HepG2 (cell line): ENCODE measurements around the gene NME4. TPM values are rescaled to one million over a fixed set of nuclear protein-coding genes. Genes with fewer than 3 reads are reported as not detected.

Source experiments
- CAMTA2 ChIP-seq: sonication (generic); formaldehyde crosslinking; IDR thresholded peaks from 2 replicates; pipeline ENCODE4 v1.4.0; 2020; ENCODE audit warnings: mild to moderate bottlenecking, missing genetic modification reagents, borderline replicate concordance
- CENPT ChIP-seq: sonication (generic); formaldehyde crosslinking; IDR thresholded peaks from 2 replicates; pipeline ENCODE4 v1.8.0; 2022; ENCODE audit warnings: low read depth, mild to moderate bottlenecking, moderate library complexity, missing genetic modification reagents
- DMAP1 ChIP-seq: IDR thresholded peaks from 2 replicates; pipeline ENCODE4 v1.6.1; 2016
- DPF2 ChIP-seq: sonication (generic); formaldehyde crosslinking; IDR thresholded peaks from 2 replicates; pipeline ENCODE4 v1.4.0; 2020; ENCODE audit warnings: mild to moderate bottlenecking, low read depth, missing genetic modification reagents, borderline replicate concordance
- GATA4 ChIP-seq: sonication (generic); IDR thresholded peaks from 2 replicates; pipeline ENCODE4 v1.6.1; 2016; ENCODE audit warnings: antibody characterized with exemption, low read depth, borderline replicate concordance
- IRF2 ChIP-seq: IDR thresholded peaks from 2 replicates; pipeline ENCODE4 v1.6.1; 2018; ENCODE audit warnings: missing genetic modification reagents, missing compliant biosample characterization
- MXD1 ChIP-seq: sonication (generic); formaldehyde crosslinking; IDR thresholded peaks from 2 replicates; pipeline ENCODE4 v1.4.0; 2020; ENCODE audit warnings: mild to moderate bottlenecking, missing genetic modification reagents
- MXD4 ChIP-seq: IDR thresholded peaks from 2 replicates; pipeline ENCODE4 v1.6.1; 2016; ENCODE audit warnings: mild to moderate bottlenecking, missing biosample characterization, missing genetic modification reagents
- NFAT5 ChIP-seq: sonication (generic); formaldehyde crosslinking; IDR thresholded peaks from 2 replicates; pipeline ENCODE4 v1.4.0; 2020; ENCODE audit warnings: missing genetic modification reagents
- SAFB2 ChIP-seq: sonication (generic); formaldehyde crosslinking; IDR thresholded peaks from 2 replicates; pipeline ENCODE4 v1.5.1; 2020; ENCODE audit warnings: missing genetic modification reagents, low read depth, mild to moderate bottlenecking, borderline replicate concordance
- STAT6 ChIP-seq: sonication (generic); formaldehyde crosslinking; IDR thresholded peaks from 2 replicates; pipeline ENCODE4 v1.4.0; 2020; ENCODE audit warnings: missing genetic modification reagents, mild to moderate bottlenecking, borderline replicate concordance
- TBX2 ChIP-seq: sonication (generic); formaldehyde crosslinking; IDR thresholded peaks from 2 replicates; pipeline ENCODE4 v1.5.0; 2020; ENCODE audit warnings: missing genetic modification reagents, mild to moderate bottlenecking, borderline replicate concordance
- ZBTB38 ChIP-seq: sonication (generic); formaldehyde crosslinking; IDR thresholded peaks from 2 replicates; pipeline ENCODE4 v1.5.1; 2020; ENCODE audit warnings: mild to moderate bottlenecking, missing genetic modification reagents
- ZNF275 ChIP-seq: sonication (generic); formaldehyde crosslinking; IDR thresholded peaks from 2 replicates; pipeline ENCODE4 v1.8.0; 2022; ENCODE audit warnings: missing genetic modification reagents, mild to moderate bottlenecking, inconsistent platforms, borderline replicate concordance
- ZNF333 ChIP-seq: sonication (generic); formaldehyde crosslinking; IDR thresholded peaks from 2 replicates; pipeline ENCODE4 v1.4.0; 2020; ENCODE audit warnings: mild to moderate bottlenecking, missing genetic modification reagents, borderline replicate concordance
- ZNF704 ChIP-seq: sonication (generic); formaldehyde crosslinking; IDR thresholded peaks from 2 replicates; pipeline ENCODE4 v1.8.1; 2023; ENCODE audit warnings: mild to moderate bottlenecking, inconsistent platforms, moderate library complexity, missing genetic modification reagents, borderline replicate concordance
- polyA plus RNA-seq, 8 experiments: library from polyadenylated mRNA; depleted of rRNA in 3 of 8; stranded (reverse) in 7 of 8; unstranded in 1 of 8; fragments of >200 nt; fragmentation: Illumina TruSeq in 4 of 8; extraction: Trizol in 4 of 8; gene quantifications; 2 replicates each; pipeline versions ENCODE4 v1.2.1 to v1.2.3, GENCODE V29; 2011 to 2016; ENCODE audit warnings: low read depth in 4 of 8, missing spikeins in 1 of 8, mixed read lengths in 1 of 8; ENCODE audit not compliant: insufficient read depth in 1 of 8
- total RNA-seq, 5 experiments: library from RNA; depleted of rRNA; stranded (reverse); fragments of >200 nt; fragmentation: Illumina TruSeq; extraction: Trizol; gene quantifications; 2 replicates each; pipeline ENCODE4 v1.2.3, GENCODE V29; 2016; ENCODE audit warnings: low read depth in 1 of 5

NME4 gene
- total and polyA plus RNA-seq, 2 of the 13 experiments (the other 11 are each of a cell fraction or from before 2014, with no cell fraction given): 121 to 263 TPM

- TF ChIP-seq STAT6 (CRISPR knock-in tag) (no peak), ZNF333 (CRISPR knock-in tag) (peak; percentile 37; the same call in 1 of the 2 replicates), NFAT5 (0 out of 2 replicates have a peak, but pooled peaks have one; percentile 14), CENPT (CRISPR knock-in tag) (0 out of 2 replicates have a peak, but pooled peaks have one; percentile 22), SAFB2 (no peak), CAMTA2 (CRISPR knock-in tag) (peak; percentile 17; the same call in 1 of the 2 replicates), MXD4 (CRISPR knock-in tag) (no peak), ZNF275 (CRISPR knock-in tag) (0 out of 2 replicates have a peak, but pooled peaks have one; percentile 24), TBX2 (no peak), MXD1 (CRISPR knock-in tag) (peak; percentile 48; the same call in 1 of the 2 replicates), DPF2 (CRISPR knock-in tag) (no peak), DMAP1 (CRISPR knock-in tag) (0 out of 2 replicates have a peak, but pooled peaks have one; percentile 14), ZNF704 (no peak), GATA4 (no peak), ZBTB38 (CRISPR knock-in tag) (peak; percentile 61; the same call in 1 of the 2 replicates), IRF2 (no peak)
Observed at GRCh38 chr16:353404-354290, 43.4 kb upstream of the NME4 start (continued).
